Left ventricle myocardium inferior (tissue), 1 donor: ENCODE results near the gene CAMKMT. TPM values are rescaled to one million over a fixed set of nuclear protein-coding genes. Genes with fewer than 3 reads are reported as not detected.
"Not testable (repeated sequence)": the region's sequence is repeated elsewhere in the genome, so short reads cannot be mapped to it uniquely, and the experiment has no call there.

Source experiments
- DNase-seq: peaks from one replicate; pipeline ENCODE4 v3.0.0-alpha.2; 2020
- H3K27ac ChIP-seq: fragments of 200-600 bp; replicated peaks from 2 replicates; pipeline ENCODE4 v1.8.0; 2021
- H3K27me3 ChIP-seq: fragments of 200-600 bp; 2 replicates; pipeline ENCODE4 v1.8.0; 2021; ENCODE audit warnings: low read depth
- H3K36me3 ChIP-seq: fragments of 200-600 bp; 2 replicates; pipeline ENCODE4 v1.8.0; 2021
- H3K4me1 ChIP-seq: fragments of 200-600 bp; 2 replicates; pipeline ENCODE4 v1.8.0; 2021
- H3K4me3 ChIP-seq: fragments of 200-600 bp; 2 replicates; pipeline ENCODE4 v1.8.0; 2021; ENCODE audit warnings: mild to moderate bottlenecking, moderate library complexity
- H3K9me3 ChIP-seq: fragments of 200-600 bp; replicated peaks from 2 replicates; pipeline ENCODE4 v1.8.0; 2021
- intact Hi-C: fragments of 100-400 bp; cut with micrococcal nuclease; formaldehyde crosslinking; loops from one replicate; pipeline ENCODE4 v1.11.0; 2022
- total RNA-seq: library from RNA; stranded (reverse); fragmentation: NEBNext Ultra II Directional; extraction: Animal tissue kit (Norgen Biotek cat#: 25700); gene quantifications from one replicate; pipeline ENCODE4 v1.2.1, GENCODE V29; 2021
- TF ChIP-seq, protein P1 (sequence below): fragments of 200-600 bp; IDR thresholded peaks from 2 replicates; pipeline ENCODE4 v1.8.0; 2021; ENCODE audit warnings: antibody characterized with exemption, mild to moderate bottlenecking, borderline replicate concordance
- donor health status: DM: no; HTN: yes; CAD: no; lungs with severe emphysema.

The CAMKMT gene
- total RNA-seq, 1 donor from 2014 or later: 4.8 TPM

GRCh38 chr2:44580875-44581515 lies 219.2 kb downstream of the CAMKMT start:
- no peak for DNase-seq
- intact Hi-C loops: no loop called here
- TF ChIP-seq, protein P1, sequence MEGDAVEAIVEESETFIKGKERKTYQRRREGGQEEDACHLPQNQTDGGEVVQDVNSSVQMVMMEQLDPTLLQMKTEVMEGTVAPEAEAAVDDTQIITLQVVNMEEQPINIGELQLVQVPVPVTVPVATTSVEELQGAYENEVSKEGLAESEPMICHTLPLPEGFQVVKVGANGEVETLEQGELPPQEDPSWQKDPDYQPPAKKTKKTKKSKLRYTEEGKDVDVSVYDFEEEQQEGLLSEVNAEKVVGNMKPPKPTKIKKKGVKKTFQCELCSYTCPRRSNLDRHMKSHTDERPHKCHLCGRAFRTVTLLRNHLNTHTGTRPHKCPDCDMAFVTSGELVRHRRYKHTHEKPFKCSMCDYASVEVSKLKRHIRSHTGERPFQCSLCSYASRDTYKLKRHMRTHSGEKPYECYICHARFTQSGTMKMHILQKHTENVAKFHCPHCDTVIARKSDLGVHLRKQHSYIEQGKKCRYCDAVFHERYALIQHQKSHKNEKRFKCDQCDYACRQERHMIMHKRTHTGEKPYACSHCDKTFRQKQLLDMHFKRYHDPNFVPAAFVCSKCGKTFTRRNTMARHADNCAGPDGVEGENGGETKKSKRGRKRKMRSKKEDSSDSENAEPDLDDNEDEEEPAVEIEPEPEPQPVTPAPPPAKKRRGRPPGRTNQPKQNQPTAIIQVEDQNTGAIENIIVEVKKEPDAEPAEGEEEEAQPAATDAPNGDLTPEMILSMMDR: no peak
- no peaks in the 10 kb centered on the region for H3K36me3 ChIP-seq
- H3K27me3 ChIP-seq: no peaks in the 10 kb centered on the region
- no peaks in the 10 kb centered on the region for H3K9me3 ChIP-seq
- H3K4me1 ChIP-seq: no peaks in the 10 kb centered on the region
- no peak overlapping the region for H3K4me3 ChIP-seq
- H3K27ac ChIP-seq: no peak overlapping the region

- TF ChIP-seq, protein P1: no peak
- H3K4me3 ChIP-seq: no peak overlapping the region
- peaks cover 4% of the 10 kb centered on the region for H3K9me3 ChIP-seq
- H3K27ac ChIP-seq: no peak overlapping the region
- intact Hi-C loops: no loop called here
- H3K4me1 ChIP-seq: no peaks in the 10 kb centered on the region
- H3K27me3 ChIP-seq: no peaks in the 10 kb centered on the region
- DNase-seq: no peak
- H3K36me3 ChIP-seq: no peaks in the 10 kb centered on the region
These were observed 220.7 kb downstream of the CAMKMT start for GRCh38 chr2:44582363-44583008.

- H3K4me3 ChIP-seq, intact Hi-C loops, H3K27me3 ChIP-seq, DNase-seq, H3K27ac ChIP-seq, H3K4me1 ChIP-seq, H3K36me3 ChIP-seq, H3K9me3 ChIP-seq: not testable (repeated sequence)
These were observed 233.9 kb downstream of the CAMKMT start for GRCh38 chr2:44595615-44596014.

DNA sequence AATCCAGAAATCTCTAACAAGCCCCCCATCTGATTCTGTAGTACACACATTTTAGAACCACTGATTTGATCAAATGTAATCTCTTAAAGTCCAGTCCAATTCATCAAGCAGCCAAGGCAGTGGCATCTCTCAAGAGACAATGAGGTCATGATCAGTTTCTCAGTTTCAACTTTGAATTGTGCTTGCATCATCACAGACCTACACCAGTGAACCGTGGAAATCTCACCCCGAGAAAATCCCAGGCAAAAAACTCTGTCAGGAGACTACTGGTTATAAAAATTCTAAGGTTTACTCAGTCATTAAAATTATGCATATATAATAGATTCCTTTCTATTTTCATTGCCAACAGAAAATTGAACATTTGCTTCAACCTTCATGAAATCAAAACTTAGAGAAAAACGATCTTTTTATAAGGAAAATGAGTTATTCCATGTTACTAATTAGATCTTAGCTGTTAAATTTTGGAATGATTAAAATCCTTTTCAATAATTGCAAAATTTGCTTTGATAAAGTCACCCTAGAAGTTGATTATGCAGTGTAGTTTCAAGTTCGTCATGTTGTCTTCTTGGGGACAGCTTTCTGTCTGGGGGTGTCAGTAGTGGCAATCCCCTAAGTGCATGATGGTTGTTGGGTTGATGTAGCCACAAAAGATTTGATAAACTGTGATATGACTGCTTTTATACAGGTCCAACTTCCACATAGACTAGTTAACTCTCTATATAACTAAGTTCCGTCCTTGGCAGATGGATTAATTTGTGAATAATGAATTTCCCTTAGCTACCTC lies 235.0 kb downstream of the CAMKMT start:
- intact Hi-C loops: no loop called here
- peaks cover 5% of the 10 kb centered on the region for H3K9me3 ChIP-seq
- no peak for DNase-seq
- TF ChIP-seq, protein P1: no peak
- no peak overlapping the region for H3K27ac ChIP-seq
- H3K27me3 ChIP-seq: no peaks in the 10 kb centered on the region
- no peak overlapping the region for H3K4me3 ChIP-seq
- no peaks in the 10 kb centered on the region for H3K4me1 ChIP-seq
- no peaks in the 10 kb centered on the region for H3K36me3 ChIP-seq

DNA sequence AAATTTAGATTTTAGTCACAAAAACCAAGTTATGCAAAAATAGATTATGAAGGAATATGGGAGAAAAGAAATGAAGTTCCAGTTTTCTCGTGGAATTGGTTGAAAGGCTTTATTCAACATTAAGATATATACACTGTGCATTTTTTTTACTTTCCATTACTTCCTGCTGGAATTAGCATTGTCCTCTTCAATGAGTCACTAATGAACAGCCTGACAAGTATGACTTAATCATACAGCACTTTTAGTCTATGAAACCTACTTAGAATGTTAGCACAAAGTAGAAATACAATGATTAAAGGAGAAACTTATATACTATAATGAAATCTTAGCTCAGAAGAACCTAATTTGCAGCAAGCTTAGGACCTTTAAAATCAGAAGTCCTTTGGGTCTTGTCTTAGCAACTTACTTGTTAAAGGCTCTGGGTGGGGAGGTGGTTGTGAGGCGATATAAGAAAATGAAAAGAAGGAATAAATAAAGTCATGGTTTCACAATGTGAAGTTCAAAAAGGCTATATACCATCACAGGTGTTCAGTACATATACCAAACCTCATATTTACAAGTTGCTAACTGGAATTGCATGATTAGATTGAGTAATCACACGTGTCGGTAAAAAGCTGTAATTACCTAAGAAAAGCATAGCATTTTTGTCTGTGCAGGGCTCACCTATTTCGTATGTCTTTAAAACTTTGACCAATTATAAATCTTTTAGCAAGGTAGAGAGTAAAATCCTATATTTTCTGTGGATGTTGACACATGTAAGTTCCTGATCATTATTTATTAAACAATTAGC lies 236.8 kb downstream of the CAMKMT start:
- no peaks in the 10 kb centered on the region for H3K36me3 ChIP-seq
- no peaks in the 10 kb centered on the region for H3K4me1 ChIP-seq
- peaks cover 5% of the 10 kb centered on the region for H3K9me3 ChIP-seq
- TF ChIP-seq, protein P1: no peak
- no peak overlapping the region for H3K4me3 ChIP-seq
- H3K27ac ChIP-seq: no peak overlapping the region
- H3K27me3 ChIP-seq: no peaks in the 10 kb centered on the region
- DNase-seq: no peak
- intact Hi-C loops: no loop called here
